ENCODE measurements around the gene OR5C1.

DNA sequence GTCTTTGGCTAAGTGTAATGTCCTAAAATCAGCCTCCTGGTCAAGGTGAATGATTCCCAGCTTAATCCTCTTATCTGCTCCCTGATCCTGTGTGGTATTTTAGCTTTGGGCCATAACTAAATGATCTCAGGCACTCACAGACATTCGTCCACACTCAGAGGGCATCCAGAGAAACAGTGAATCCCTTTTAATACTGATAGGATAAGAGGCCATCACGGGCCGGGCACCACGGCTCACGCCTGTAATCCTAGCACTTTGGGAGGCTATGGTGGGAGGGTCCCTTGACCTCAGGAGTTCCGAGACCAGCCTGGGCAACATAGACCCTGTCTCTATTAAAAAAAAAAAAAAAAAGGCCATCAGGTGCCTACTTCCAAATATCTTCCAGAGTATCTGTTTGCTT is 33.3 kb downstream of the OR5C1 start:
- TF ChIP-seq, protein P1, sequence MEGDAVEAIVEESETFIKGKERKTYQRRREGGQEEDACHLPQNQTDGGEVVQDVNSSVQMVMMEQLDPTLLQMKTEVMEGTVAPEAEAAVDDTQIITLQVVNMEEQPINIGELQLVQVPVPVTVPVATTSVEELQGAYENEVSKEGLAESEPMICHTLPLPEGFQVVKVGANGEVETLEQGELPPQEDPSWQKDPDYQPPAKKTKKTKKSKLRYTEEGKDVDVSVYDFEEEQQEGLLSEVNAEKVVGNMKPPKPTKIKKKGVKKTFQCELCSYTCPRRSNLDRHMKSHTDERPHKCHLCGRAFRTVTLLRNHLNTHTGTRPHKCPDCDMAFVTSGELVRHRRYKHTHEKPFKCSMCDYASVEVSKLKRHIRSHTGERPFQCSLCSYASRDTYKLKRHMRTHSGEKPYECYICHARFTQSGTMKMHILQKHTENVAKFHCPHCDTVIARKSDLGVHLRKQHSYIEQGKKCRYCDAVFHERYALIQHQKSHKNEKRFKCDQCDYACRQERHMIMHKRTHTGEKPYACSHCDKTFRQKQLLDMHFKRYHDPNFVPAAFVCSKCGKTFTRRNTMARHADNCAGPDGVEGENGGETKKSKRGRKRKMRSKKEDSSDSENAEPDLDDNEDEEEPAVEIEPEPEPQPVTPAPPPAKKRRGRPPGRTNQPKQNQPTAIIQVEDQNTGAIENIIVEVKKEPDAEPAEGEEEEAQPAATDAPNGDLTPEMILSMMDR (IDR thresholded peaks at IDR 0.05; ENCODE audit: insufficient read depth, low read length): no peak
- TF ChIP-seq, protein P2, sequence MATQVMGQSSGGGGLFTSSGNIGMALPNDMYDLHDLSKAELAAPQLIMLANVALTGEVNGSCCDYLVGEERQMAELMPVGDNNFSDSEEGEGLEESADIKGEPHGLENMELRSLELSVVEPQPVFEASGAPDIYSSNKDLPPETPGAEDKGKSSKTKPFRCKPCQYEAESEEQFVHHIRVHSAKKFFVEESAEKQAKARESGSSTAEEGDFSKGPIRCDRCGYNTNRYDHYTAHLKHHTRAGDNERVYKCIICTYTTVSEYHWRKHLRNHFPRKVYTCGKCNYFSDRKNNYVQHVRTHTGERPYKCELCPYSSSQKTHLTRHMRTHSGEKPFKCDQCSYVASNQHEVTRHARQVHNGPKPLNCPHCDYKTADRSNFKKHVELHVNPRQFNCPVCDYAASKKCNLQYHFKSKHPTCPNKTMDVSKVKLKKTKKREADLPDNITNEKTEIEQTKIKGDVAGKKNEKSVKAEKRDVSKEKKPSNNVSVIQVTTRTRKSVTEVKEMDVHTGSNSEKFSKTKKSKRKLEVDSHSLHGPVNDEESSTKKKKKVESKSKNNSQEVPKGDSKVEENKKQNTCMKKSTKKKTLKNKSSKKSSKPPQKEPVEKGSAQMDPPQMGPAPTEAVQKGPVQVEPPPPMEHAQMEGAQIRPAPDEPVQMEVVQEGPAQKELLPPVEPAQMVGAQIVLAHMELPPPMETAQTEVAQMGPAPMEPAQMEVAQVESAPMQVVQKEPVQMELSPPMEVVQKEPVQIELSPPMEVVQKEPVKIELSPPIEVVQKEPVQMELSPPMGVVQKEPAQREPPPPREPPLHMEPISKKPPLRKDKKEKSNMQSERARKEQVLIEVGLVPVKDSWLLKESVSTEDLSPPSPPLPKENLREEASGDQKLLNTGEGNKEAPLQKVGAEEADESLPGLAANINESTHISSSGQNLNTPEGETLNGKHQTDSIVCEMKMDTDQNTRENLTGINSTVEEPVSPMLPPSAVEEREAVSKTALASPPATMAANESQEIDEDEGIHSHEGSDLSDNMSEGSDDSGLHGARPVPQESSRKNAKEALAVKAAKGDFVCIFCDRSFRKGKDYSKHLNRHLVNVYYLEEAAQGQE (IDR thresholded peaks at IDR 0.05; ENCODE audit: insufficient replicate concordance, low read depth): no peak
- TF ChIP-seq GABPA (IDR thresholded peaks at IDR 0.05; ENCODE audit: low read depth): no peak

Measured in HL-60 (cell line).